Mesothelial cell of epicardium (in vitro differentiated cells): ENCODE measurements around the gene RTF1. TPM values are rescaled to one million over a fixed set of nuclear protein-coding genes. Genes with fewer than 3 reads are reported as not detected.
A peak's percentile ranks its signal among the peaks of the same experiment; 100 is the strongest.

Experiments
- DNase-seq, 2 experiments: peaks; one replicate each; pipeline ENCODE4 v3.0.0; 2021; ENCODE audit warnings: low spot score in 2 of 2; ENCODE audit not compliant: unreplicated experiment in 2 of 2
- H3K27ac Mint-ChIP-seq: 2 replicates; pipeline ENCODE4 v1.8.0; 2021; ENCODE audit warnings: mixed read lengths
- H3K27me3 Mint-ChIP-seq: 2 replicates; pipeline ENCODE4 v1.8.0; 2021; ENCODE audit warnings: low read depth, mixed read lengths
- H3K36me3 Mint-ChIP-seq: 2 replicates; pipeline ENCODE4 v1.8.0; 2021; ENCODE audit warnings: mixed read lengths
- H3K4me1 Mint-ChIP-seq: 2 replicates; pipeline ENCODE4 v1.8.0; 2021; ENCODE audit warnings: mixed read lengths
- H3K4me3 Mint-ChIP-seq: 2 replicates; pipeline ENCODE4 v1.8.0; 2021; ENCODE audit warnings: mild to moderate bottlenecking, moderate library complexity, mixed read lengths
- H3K9me3 Mint-ChIP-seq: 2 replicates; pipeline ENCODE4 v1.8.0; 2021; ENCODE audit warnings: mixed read lengths
- total RNA-seq: library from RNA; stranded (reverse); gene quantifications from 3 replicates; pipeline ENCODE4 v1.2.1, GENCODE V29; 2021
- TF ChIP-seq, protein P1 (sequence below): fragments of 200-600 bp; sonication (generic); IDR thresholded peaks from one replicate; pipeline ENCODE4 v1.5.0; 2021; ENCODE audit warnings: antibody characterized with exemption; ENCODE audit not compliant: unreplicated experiment

The RTF1 gene
- total RNA-seq, 1 donor from 2014 or later = 63.5 TPM

DNA sequence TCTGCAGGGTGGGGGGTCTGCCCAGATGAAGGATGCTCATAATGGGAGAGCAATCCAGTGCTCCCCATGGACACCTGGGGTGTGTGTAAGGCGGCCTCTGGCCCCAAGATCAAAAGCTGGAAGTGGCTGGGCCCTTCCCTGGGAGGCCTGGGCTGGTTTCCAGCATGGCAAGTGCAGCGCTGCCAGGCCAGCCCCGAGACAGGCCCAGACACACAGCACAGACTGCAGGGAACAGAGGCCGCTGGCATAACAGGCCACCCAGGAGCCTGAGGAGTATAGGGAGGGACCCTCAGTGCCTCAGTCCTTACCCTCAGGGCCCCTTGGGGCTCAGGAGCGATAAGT lies 86.7 kb downstream of the RTF1 start:
- H3K4me3 Mint-ChIP-seq = peak overlapping the region; percentile 30
- no peak overlapping the region for H3K27ac Mint-ChIP-seq
- H3K36me3 Mint-ChIP-seq = no peaks in the 10 kb centered on the region

DNA sequence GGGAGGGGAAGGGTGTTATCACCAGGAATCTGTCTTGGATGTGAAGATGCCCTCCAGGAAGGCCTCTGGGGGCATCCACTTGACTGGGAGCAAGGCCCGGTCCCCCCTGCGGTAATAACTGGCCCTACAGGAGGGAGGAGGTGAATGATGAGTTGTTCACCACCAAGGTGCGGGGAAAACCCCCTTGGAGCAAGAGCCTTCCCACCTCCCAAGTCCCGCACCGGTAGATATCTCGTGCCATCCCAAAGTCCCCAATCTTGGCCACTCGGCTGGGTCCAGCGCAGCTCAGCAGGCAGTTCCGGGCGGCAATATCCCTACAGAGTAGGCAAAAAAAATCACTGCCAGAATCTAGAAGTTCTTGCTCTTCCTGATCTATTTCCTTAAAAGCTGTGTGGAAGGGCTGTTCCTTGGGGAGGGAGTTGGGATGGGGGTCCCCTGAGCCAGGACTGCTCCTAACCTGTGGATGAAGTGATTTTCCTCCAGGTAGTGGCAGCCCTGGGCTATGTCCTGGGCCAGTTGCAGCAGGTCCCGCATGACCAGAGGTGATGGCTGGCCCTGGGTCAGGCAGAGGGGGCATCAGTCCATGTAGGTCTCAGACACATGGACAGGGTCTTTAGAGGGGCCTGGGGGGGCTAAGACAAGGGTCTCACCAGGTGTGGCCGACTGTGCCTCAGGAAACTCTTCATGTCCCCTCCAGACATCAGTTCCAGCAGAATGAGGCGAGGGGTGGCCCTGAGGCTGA lies 88.0 kb downstream of the RTF1 start:
- H3K9me3 Mint-ChIP-seq = no peaks in the 10 kb centered on the region
- DNase-seq = no peak
- H3K27ac Mint-ChIP-seq = no peak overlapping the region
- peaks cover 15% of the 10 kb centered on the region for H3K4me1 Mint-ChIP-seq
- peaks cover 96% of the 10 kb centered on the region for H3K27me3 Mint-ChIP-seq
- H3K36me3 Mint-ChIP-seq = no peaks in the 10 kb centered on the region
- H3K4me3 Mint-ChIP-seq = no peak overlapping the region
- TF ChIP-seq, protein P1, sequence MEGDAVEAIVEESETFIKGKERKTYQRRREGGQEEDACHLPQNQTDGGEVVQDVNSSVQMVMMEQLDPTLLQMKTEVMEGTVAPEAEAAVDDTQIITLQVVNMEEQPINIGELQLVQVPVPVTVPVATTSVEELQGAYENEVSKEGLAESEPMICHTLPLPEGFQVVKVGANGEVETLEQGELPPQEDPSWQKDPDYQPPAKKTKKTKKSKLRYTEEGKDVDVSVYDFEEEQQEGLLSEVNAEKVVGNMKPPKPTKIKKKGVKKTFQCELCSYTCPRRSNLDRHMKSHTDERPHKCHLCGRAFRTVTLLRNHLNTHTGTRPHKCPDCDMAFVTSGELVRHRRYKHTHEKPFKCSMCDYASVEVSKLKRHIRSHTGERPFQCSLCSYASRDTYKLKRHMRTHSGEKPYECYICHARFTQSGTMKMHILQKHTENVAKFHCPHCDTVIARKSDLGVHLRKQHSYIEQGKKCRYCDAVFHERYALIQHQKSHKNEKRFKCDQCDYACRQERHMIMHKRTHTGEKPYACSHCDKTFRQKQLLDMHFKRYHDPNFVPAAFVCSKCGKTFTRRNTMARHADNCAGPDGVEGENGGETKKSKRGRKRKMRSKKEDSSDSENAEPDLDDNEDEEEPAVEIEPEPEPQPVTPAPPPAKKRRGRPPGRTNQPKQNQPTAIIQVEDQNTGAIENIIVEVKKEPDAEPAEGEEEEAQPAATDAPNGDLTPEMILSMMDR = no peak

More for the DNA sequence above, 86.7 kb downstream of the RTF1 start:
- Mint-ChIP-seq H3K27me3 (peaks cover 98% of the 10 kb centered on the region), H3K9me3 (no peaks in the 10 kb centered on the region), H3K4me1 (peaks cover 15% of the 10 kb centered on the region)
- TF ChIP-seq, protein P1 = no peak
- DNase-seq = no peak

DNA sequence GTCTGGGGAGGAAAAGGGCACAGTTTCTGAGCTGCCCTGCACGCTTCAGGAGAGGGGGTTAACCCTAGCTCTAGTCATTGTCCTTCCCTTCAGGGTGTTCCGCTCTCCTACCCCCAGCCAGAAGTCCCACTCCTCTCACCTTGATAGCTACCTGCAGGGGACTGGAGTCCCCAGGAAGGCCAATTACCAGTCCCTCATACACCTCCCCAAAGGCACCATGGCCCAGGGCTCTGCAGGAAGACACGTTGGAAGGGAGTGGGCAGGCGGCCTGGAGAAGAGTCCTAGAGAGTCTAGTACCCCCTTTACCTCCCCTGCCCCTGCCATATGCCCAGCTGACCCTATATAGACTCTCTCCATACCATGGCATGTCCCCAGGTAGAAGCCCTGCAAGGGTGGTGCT lies 88.9 kb downstream of the RTF1 start:
- H3K9me3 Mint-ChIP-seq = no peaks in the 10 kb centered on the region
- H3K4me1 Mint-ChIP-seq = peaks cover 15% of the 10 kb centered on the region
- no peak for DNase-seq
- peaks cover 96% of the 10 kb centered on the region for H3K27me3 Mint-ChIP-seq
- no peak overlapping the region for H3K4me3 Mint-ChIP-seq
- TF ChIP-seq, protein P1 = no peak
- H3K27ac Mint-ChIP-seq = no peak overlapping the region
- H3K36me3 Mint-ChIP-seq = no peaks in the 10 kb centered on the region

DNA sequence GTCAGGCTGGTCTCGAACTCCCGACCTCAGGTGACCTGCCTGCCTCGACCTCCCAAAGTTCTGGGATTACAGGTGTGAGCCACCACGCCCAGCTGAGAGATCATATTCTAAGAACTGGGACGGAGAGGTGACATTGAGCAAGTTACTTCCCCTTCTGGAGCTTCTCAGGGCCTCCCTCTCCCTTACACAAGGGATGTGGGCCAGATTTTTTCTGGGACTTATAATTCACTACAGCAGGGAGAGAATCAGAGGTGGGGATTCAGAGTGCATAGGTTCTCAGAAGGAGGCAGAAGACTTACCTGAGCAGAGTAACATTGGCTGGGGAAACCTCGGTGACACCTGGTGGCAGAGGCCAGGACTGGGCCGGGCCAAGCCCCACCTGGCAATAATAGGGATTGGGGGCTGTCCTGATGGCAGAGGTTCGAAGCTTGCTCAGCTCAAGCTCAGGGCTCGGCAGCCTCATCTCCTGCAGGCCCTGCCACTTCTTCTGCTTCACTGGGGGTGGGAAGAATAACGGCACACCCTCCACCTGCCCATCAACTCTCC lies 90.0 kb downstream of the RTF1 start:
- Mint-ChIP-seq H3K36me3 (no peaks in the 10 kb centered on the region), H3K27me3 (peaks cover 89% of the 10 kb centered on the region), H3K27ac (no peak overlapping the region), H3K4me3 (no peak overlapping the region), H3K9me3 (no peaks in the 10 kb centered on the region), H3K4me1 (peaks cover 9% of the 10 kb centered on the region)
- TF ChIP-seq, protein P1 = no peak
- DNase-seq = no peak

DNA sequence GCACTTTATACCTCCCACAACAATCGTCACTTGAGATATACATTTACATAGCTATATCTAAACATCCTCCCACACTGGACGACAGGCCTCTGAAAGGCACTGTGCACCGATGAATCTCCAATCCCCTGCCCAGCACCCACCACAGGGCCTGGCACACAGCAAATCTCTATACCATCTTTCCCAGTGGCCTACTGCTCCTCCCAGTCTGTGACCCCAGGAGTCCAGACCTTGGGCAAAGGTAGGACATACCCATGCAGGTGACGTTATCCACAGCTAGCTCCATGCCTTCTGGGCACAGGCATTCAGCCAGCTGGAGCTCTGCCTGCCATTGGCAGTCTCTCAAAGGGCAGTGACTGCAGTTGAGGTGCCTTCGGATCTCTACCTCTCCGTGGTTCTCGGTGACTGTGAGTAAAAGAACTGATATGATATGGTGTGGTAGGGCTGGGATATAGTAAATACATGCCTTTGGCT lies 91.0 kb downstream of the RTF1 start:
- no peak overlapping the region for H3K27ac Mint-ChIP-seq
- DNase-seq = no peak
- no peaks in the 10 kb centered on the region for H3K36me3 Mint-ChIP-seq
- peaks cover 13% of the 10 kb centered on the region for H3K4me1 Mint-ChIP-seq
- no peak overlapping the region for H3K4me3 Mint-ChIP-seq
- no peaks in the 10 kb centered on the region for H3K9me3 Mint-ChIP-seq
- TF ChIP-seq, protein P1 = no peak
- H3K27me3 Mint-ChIP-seq = peaks cover 89% of the 10 kb centered on the region
